Measurements from ENCODE around the gene S100A12. TPM values are rescaled to one million over a fixed set of nuclear protein-coding genes. Genes with fewer than 3 reads are reported as not detected.

S100A12 gene
- total and polyA plus RNA-seq, 2 experiments from 2014 or later = not detected

DNA sequence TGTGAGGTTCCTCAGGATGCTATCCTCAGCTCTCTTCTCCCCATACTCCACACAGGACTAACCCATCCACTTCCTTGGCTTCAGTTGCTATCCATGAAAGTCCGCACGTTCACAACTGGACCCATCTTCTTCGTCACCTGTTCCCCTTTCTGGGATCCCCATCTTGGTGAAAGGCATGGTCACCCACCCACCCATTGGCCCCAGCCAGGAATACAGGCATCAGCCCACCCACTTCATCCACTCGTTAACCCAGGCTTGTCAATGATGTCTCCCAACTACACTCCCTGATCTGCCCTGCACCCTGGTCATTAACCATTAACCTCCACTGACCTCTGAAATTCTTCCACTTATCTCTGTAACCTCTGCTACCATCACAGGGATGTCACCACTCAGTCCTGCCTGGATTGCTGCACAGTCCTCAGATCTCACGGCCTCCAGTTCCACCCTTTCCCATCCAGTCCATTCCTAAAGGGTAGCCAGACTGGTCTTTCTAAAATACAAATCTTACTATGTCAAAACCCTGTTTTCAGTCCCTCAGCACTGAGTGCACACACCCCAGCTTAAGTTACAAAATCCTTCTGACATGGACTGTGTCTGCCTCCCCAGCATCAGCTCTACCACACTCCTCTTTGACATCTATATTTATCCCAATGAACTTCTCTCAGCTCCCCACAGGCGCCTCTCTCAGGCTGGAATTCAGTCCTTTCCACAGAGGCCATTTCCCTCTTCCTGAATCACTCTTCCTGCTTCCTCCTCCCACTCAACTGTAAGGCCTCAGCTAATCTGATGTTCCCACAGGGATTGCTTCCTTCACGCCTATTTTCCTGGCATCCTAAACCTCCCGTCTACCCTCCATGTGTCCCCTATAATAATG lies 37.2 kb downstream of the S100A12 start:
- no peak for TF ChIP-seq EZH2 (IDR thresholded peaks at IDR 0.05; ENCODE audit: borderline replicate concordance)
- TF ChIP-seq, protein P1, sequence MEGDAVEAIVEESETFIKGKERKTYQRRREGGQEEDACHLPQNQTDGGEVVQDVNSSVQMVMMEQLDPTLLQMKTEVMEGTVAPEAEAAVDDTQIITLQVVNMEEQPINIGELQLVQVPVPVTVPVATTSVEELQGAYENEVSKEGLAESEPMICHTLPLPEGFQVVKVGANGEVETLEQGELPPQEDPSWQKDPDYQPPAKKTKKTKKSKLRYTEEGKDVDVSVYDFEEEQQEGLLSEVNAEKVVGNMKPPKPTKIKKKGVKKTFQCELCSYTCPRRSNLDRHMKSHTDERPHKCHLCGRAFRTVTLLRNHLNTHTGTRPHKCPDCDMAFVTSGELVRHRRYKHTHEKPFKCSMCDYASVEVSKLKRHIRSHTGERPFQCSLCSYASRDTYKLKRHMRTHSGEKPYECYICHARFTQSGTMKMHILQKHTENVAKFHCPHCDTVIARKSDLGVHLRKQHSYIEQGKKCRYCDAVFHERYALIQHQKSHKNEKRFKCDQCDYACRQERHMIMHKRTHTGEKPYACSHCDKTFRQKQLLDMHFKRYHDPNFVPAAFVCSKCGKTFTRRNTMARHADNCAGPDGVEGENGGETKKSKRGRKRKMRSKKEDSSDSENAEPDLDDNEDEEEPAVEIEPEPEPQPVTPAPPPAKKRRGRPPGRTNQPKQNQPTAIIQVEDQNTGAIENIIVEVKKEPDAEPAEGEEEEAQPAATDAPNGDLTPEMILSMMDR (IDR thresholded peaks at IDR 0.05; ENCODE audit: poor library complexity) = no peak
- TF ChIP-seq EZH2phosphoT487 (IDR thresholded peaks at IDR 0.05; ENCODE audit: low read depth, severe bottlenecking, unreplicated experiment) = no peak
- 67% methylated on average over 7 of the region's 8 CpGs for WGBS (ENCODE audit: low lambda C conversion rate, missing lambda C conversion rate)
- H3K36me3 ChIP-seq (replicated peaks; ENCODE audit: insufficient read depth, low read depth) = no peaks in the 10 kb centered on the region
- no peak overlapping the region for H3K4me3 ChIP-seq
- no peak for DNase-seq (ENCODE audit: low spot score)
- H4K20me1 ChIP-seq (ENCODE audit: insufficient read depth, poor library complexity, severe bottlenecking) = no peaks in the 10 kb centered on the region
- no peaks in the 10 kb centered on the region for H3K9me2 ChIP-seq (replicated peaks; ENCODE audit: insufficient read depth)
- no peak overlapping the region for H3K4me2 ChIP-seq
- no peaks in the 10 kb centered on the region for H3K79me2 ChIP-seq
- H3K9me3 ChIP-seq (ENCODE audit: low read depth) = no peaks in the 10 kb centered on the region
- H3K27ac ChIP-seq = no peak overlapping the region
- no peaks in the 10 kb centered on the region for H3K4me1 ChIP-seq (ENCODE audit: insufficient read depth)
- H3K27me3 ChIP-seq = no peaks in the 10 kb centered on the region
- no peak overlapping the region for H2AFZ ChIP-seq

DNA sequence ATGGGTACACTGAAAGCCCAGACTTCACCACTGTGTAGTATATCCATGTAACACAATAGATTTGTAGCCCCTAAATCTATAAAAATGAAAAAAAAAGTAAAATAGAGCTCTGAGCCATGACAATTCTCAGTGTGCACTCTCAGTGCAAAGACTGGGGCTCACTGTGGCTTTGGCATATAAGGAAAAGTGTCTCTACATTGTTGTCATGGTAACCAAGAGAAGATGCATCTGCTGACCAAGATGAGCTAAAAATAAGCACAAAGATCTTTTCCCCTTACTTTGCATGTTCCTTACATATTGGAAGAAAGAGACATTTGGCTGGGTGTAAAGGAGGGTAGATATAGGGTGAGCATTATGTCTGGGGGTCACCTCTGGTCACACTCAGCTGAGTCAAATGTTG lies 38.8 kb downstream of the S100A12 start:
- H3K9me2 ChIP-seq (replicated peaks; ENCODE audit: insufficient read depth) = no peaks in the 10 kb centered on the region
- H4K20me1 ChIP-seq (ENCODE audit: insufficient read depth, poor library complexity, severe bottlenecking) = no peaks in the 10 kb centered on the region
- no peaks in the 10 kb centered on the region for H3K27me3 ChIP-seq
- no peaks in the 10 kb centered on the region for H3K79me2 ChIP-seq
- H3K9me3 ChIP-seq (ENCODE audit: low read depth) = no peaks in the 10 kb centered on the region
- no peak overlapping the region for H2AFZ ChIP-seq
- no peaks in the 10 kb centered on the region for H3K4me1 ChIP-seq (ENCODE audit: insufficient read depth)
- TF ChIP-seq EZH2phosphoT487 (IDR thresholded peaks at IDR 0.05; ENCODE audit: low read depth, severe bottlenecking, unreplicated experiment) = no peak
- TF ChIP-seq, protein P1 (IDR thresholded peaks at IDR 0.05; ENCODE audit: poor library complexity) = no peak
- no peak for TF ChIP-seq EZH2 (IDR thresholded peaks at IDR 0.05; ENCODE audit: borderline replicate concordance)
- no peak for DNase-seq (ENCODE audit: low spot score)
- H3K27ac ChIP-seq = no peak overlapping the region
- no peak overlapping the region for H3K4me3 ChIP-seq
- no peak overlapping the region for H3K4me2 ChIP-seq
- no peaks in the 10 kb centered on the region for H3K36me3 ChIP-seq (replicated peaks; ENCODE audit: insufficient read depth, low read depth)

DNA sequence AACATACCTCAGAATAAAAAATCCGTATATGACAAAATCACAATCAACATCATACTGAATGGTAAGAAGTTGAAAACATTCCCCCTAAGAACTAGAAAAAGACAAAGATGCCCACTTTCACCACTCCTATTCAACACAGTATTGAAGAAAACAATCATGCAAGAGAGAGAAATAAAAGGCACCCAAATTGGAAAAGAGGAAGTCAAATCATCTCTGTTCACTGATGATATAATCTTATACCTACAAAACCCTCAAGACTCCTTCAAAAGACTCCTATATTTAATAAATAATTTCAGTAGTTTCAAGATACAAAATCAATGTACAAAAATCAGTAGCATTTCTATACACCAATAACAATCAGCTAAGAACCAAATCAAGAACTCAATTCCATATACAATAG lies 41.5 kb downstream of the S100A12 start:
- Histone ChIP-seq H3K9me2 (replicated peaks; ENCODE audit: insufficient read depth) (no peaks in the 10 kb centered on the region), H2AFZ (no peak overlapping the region), H4K20me1 (ENCODE audit: insufficient read depth, poor library complexity, severe bottlenecking) (no peaks in the 10 kb centered on the region), H3K27me3 (no peaks in the 10 kb centered on the region), H3K4me1 (ENCODE audit: insufficient read depth) (no peaks in the 10 kb centered on the region), H3K4me2 (no peak overlapping the region), H3K79me2 (no peaks in the 10 kb centered on the region), H3K27ac (no peak overlapping the region), H3K36me3 (replicated peaks; ENCODE audit: insufficient read depth, low read depth) (no peaks in the 10 kb centered on the region), H3K4me3 (no peak overlapping the region), H3K9me3 (ENCODE audit: low read depth) (no peaks in the 10 kb centered on the region)
- DNase-seq (ENCODE audit: low spot score) = no peak
- TF ChIP-seq, protein P1 (IDR thresholded peaks at IDR 0.05; ENCODE audit: poor library complexity) = no peak
- TF ChIP-seq EZH2phosphoT487 (IDR thresholded peaks at IDR 0.05; ENCODE audit: low read depth, severe bottlenecking, unreplicated experiment) (no peak), EZH2 (IDR thresholded peaks at IDR 0.05; ENCODE audit: borderline replicate concordance) (no peak)
- WGBS (ENCODE audit: low lambda C conversion rate, missing lambda C conversion rate) = 82% methylated on average over 1 of the region's 1 CpG

All from hepatocyte (in vitro differentiated cells).